ENCODE measurements around the gene S100A3.

Gene S100A3

DNA sequence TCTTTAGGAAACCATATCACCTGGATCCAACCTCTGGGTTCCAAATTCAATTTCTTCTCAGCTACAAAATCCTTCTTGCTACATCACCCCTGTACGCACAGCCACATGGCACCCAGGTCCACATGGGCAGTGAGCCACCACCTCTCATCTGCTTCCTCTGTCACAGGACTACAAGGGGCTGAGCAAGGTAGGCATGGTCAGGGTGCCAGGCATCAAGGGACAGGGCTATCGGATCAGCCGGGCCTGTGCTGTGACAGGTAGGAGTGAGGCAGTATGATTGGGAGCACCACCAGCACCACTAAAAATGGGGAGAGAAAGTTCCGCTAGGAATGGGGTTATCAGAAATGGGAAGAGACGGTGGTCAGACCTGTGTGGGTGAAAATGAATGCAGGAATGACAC lies 42.7 kb downstream of the S100A3 start:
- H3K27ac ChIP-seq, result no peak overlapping the region
- no peaks in the 10 kb centered on the region for H3K36me3 ChIP-seq (ENCODE audit: insufficient read depth, low read length)
- no peaks in the 10 kb centered on the region for H3K9me3 ChIP-seq (ENCODE audit: low read depth, low read length)
- TF ChIP-seq FOXP2 (optimal IDR thresholded peaks at IDR 0.05; ENCODE audit: control extremely low read depth, extremely low read length, insufficient read depth) (no peak), POLR2AphosphoS5 (IDR thresholded peaks at IDR 0.05; ENCODE audit: borderline replicate concordance, low read depth, low read length) (no peak)
- no peak overlapping the region for H3K9ac ChIP-seq (ENCODE audit: insufficient read length)
- DNase-seq (ENCODE audit: low read depth, low spot score), result no peak
- H3K4me3 ChIP-seq, result no peak overlapping the region

GRCh38 chr1:153505576-153505975 lies 43.5 kb downstream of the S100A3 start:
- no peaks in the 10 kb centered on the region for H3K36me3 ChIP-seq (ENCODE audit: insufficient read depth, low read length)
- DNase-seq (ENCODE audit: low read depth, low spot score), result no peak
- no peaks in the 10 kb centered on the region for H3K9me3 ChIP-seq (ENCODE audit: low read depth, low read length)
- H3K4me3 ChIP-seq, result no peak overlapping the region
- no peak overlapping the region for H3K27ac ChIP-seq
- no peak overlapping the region for H3K9ac ChIP-seq (ENCODE audit: insufficient read length)
- TF ChIP-seq POLR2AphosphoS5 (IDR thresholded peaks at IDR 0.05; ENCODE audit: borderline replicate concordance, low read depth, low read length), result no peak
- TF ChIP-seq EZH2 (IDR thresholded peaks at IDR 0.05), result no peak
- TF ChIP-seq FOXP2 (optimal IDR thresholded peaks at IDR 0.05; ENCODE audit: control extremely low read depth, extremely low read length, insufficient read depth), result no peak

DNA sequence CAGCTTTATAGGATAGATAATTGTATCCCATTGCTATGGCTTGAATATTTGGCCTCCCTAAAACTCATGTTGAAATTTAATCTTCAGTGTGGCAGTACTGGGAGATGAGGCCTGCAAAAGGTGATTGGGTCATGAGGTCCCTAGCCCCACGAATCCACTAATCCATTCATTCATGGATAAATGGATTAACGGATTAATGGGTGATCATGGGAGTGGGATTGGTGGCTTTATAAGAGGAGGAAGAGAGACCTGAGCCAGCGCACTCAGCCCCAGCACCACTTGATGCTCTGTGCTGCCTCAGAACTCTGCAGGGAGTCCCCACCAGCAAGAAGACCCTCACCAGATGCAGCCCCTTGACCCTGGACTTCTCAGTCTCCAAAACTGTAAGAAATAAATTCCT lies 45.3 kb downstream of the S100A3 start:
- Histone ChIP-seq H3K36me3 (ENCODE audit: insufficient read depth, low read length) (no peaks in the 10 kb centered on the region), H3K9ac (ENCODE audit: insufficient read length) (no peak overlapping the region), H3K4me3 (no peak overlapping the region), H3K27ac (no peak overlapping the region), H3K9me3 (ENCODE audit: low read depth, low read length) (no peaks in the 10 kb centered on the region)
- no peak for DNase-seq (ENCODE audit: low read depth, low spot score)
- no peak for TF ChIP-seq FOXP2 (optimal IDR thresholded peaks at IDR 0.05; ENCODE audit: control extremely low read depth, extremely low read length, insufficient read depth)
- TF ChIP-seq POLR2AphosphoS5 (IDR thresholded peaks at IDR 0.05; ENCODE audit: borderline replicate concordance, low read depth, low read length), result no peak
- no peak for TF ChIP-seq EZH2 (IDR thresholded peaks at IDR 0.05)

DNA sequence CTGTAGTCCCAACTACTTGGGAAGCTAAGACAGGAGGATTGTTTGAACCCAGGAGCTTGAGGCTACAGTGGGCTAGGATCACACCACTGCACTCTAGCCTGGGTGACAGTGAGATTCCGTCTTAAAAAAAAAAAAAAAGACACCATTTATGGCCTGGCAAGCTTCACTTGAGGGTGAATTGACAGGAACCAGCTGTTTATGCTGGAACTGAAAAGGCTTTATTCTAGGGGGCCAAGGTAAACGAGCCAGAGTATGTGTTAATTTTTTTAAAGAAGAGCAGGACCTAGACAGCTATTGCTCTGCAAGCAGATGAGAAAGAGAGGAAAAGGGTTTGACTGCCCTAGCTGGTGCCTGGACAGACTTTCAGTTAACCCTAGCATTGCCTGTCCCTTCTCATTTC lies 50.3 kb downstream of the S100A3 start:
- no peak for DNase-seq (ENCODE audit: low read depth, low spot score)
- TF ChIP-seq FOXP2 (optimal IDR thresholded peaks at IDR 0.05; ENCODE audit: control extremely low read depth, extremely low read length, insufficient read depth) (no peak), POLR2AphosphoS5 (IDR thresholded peaks at IDR 0.05; ENCODE audit: borderline replicate concordance, low read depth, low read length) (no peak), EZH2 (IDR thresholded peaks at IDR 0.05) (no peak)
- Histone ChIP-seq H3K36me3 (ENCODE audit: insufficient read depth, low read length) (no peaks in the 10 kb centered on the region), H3K4me3 (no peak overlapping the region), H3K9me3 (ENCODE audit: low read depth, low read length) (no peaks in the 10 kb centered on the region), H3K27ac (no peak overlapping the region), H3K9ac (ENCODE audit: insufficient read length) (no peak overlapping the region)
